Right lobe of liver (tissue), 4 donors: ENCODE results near the gene FOXC1.

Experiments
- CTCF ChIP-seq, 4 donors: fragments of 200-600 bp in 3 of 4; fragments of 450-650 bp in 1 of 4; IDR thresholded peaks; one replicate each; pipeline versions ENCODE4 v1.5.1 to v1.8.0; 2016 to 2022; ENCODE audit warnings: antibody characterized with exemption in 4 of 4, mild to moderate bottlenecking in 2 of 4
- POLR2A ChIP-seq: fragments of 450-650 bp; IDR thresholded peaks from one replicate; pipeline ENCODE4 v1.6.1; 2017; ENCODE audit warnings: antibody characterized with exemption, mild to moderate bottlenecking
- donor health status: DM: no; HTN: no; CAD: no.
- donor health status: DM: no; HTN: no; CAD: no.
- donor health status: DM: no; HTN: yes; CAD: no.

- TF ChIP-seq CTCF (IDR thresholded peaks at IDR 0.05) (no peak), POLR2A (no peak)
Observed at GRCh38 chr6:1601158-1602048, 8.3 kb upstream of the FOXC1 start.
